ENCODE results near the gene PLAAT2.

The PLAAT2 gene

GRCh38 chr11:63512816-63513215, 50.4 kb downstream of the PLAAT2 start:
- no peak for DNase-seq

GRCh38 chr11:63511048-63511748, 52.0 kb downstream of the PLAAT2 start:
- DNase-seq, result no peak

GRCh38 chr11:63510360-63511047, 52.7 kb downstream of the PLAAT2 start:
- DNase-seq, result no peak

GRCh38 chr11:63508745-63509144, 54.4 kb downstream of the PLAAT2 start:
- DNase-seq, result no peak

GRCh38 chr11:63508009-63508408, 55.2 kb downstream of the PLAAT2 start:
- DNase-seq, result peak; percentile 51 to 54

GRCh38 chr11:63507511-63507910, 55.7 kb downstream of the PLAAT2 start:
- no peak for DNase-seq

GRCh38 chr11:63506876-63507275, 56.3 kb downstream of the PLAAT2 start:
- DNase-seq, result no peak

- DNase-seq, result no peak
Measured at GRCh38 chr11:63505857-63506528, 57.2 kb downstream of the PLAAT2 start, which contains the start of gene LGALS12. TSS of gene LGALS12 (plus strand) at chr11:63506084. CDS start at chr11:63506459, 375 bp downstream.

GRCh38 chr11:63504933-63505586, 58.1 kb downstream of the PLAAT2 start:
- DNase-seq, result no peak

GRCh38 chr11:63504054-63504453, 59.1 kb downstream of the PLAAT2 start:
- no peak for DNase-seq

- DNase-seq, result no peak
Measured at GRCh38 chr11:63503492-63503891, 59.7 kb downstream of the PLAAT2 start.
